Activated CD4-positive, alpha-beta T cell treated with anti-CD3 and anti-CD28 coated beads, Interleukin-2, amount 50 U/mL, for 24 hours (primary cell): ENCODE data around the gene MYPN.
"Not testable (repeated sequence)": the region's sequence is repeated elsewhere in the genome, so short reads cannot be mapped to it uniquely, and the experiment has no call there.

Experiments used
- DNase-seq, 2 donors: peaks; one replicate each; pipeline ENCODE4 v3.0.0-alpha.2; 2020; ENCODE audit warnings: low read depth in 1 of 2, low spot score in 1 of 2

The MYPN gene

GRCh38 chr10:68230268-68230667, 121.0 kb downstream of the MYPN start:
- DNase-seq = no peak

DNA sequence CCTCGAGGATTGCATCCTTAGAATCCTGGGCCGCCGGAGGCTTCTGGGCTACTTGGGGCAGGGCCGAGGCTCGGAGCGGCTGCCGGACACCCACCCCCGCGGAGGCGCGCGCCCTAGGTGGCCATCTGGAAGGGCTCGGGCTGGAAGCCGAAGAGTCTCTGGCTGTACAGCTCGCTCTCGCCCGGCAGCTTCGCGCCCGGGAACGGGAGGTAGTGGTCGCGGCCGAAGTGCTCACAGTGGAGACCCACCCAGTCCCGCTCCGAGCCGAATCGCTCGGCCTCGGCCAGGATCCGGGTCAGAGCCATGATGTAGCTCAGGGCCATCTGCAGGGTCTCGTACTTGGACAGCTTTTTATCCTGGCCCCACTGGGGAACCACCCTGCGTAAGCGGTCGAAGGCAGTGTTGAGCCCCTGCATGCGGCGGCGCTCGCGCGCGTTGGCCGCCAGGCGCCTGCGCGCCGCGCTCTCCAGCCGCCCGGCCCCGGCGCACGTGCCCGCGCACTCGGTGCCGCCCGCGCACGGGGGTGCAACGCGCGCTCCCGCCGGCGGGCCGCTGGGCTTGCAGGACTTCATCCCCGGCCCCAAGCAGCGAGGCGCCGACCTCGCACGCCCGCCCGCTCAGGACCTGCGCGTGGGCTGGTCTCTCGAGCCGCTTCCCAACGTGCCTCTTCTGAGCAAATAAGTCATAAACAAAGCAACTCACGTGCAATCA, 122.0 kb downstream of the MYPN start:
- DNase-seq = no peak

- no peak for DNase-seq
Measured at GRCh38 chr10:68231817-68232251, 122.5 kb downstream of the MYPN start, which contains the start of gene ATOH7. Gene ATOH7 (minus strand): TSS chr10:68232113. CDS start chr10:68231677, 436 bp downstream.

DNA sequence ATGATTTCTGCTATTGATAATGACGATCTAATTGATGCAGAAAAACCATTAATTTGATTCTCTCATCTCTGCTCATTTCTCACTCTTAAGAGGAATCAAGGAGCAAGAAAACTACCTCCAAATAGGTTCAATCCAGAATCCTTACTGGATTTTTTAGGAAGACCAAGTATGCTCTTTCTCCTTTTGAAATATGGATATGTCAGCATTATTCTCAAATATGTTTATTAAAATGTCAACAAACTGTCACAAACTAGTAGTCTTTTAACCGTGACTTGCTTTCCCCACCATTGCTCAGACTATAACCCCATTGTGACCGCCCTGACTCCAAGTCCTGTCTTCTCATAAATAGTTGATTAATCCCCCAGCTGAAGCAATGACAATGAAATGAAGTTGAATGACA, 123.8 kb downstream of the MYPN start:
- no peak for DNase-seq

GRCh38 chr10:68235111-68235510, 125.8 kb downstream of the MYPN start:
- DNase-seq = no peak

DNA sequence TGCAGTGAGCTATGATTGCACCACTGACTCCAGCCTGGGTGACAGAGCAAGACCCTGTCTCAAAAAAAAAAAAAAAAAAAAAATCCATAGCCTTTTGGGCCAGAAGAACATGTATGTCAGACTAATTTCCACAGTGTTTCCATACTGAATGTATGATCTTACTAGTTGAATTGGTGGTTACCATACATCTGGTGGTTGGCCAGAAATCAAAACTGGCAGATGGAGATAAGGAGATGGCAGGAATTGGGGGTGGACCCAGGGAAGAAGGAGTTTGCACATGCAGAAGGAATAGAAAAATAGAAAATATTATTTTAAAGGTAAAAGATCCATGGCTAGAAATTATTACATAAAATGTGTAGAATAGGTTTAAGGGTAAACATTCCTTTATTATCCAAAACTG, 126.3 kb downstream of the MYPN start:
- DNase-seq = no peak

DNA sequence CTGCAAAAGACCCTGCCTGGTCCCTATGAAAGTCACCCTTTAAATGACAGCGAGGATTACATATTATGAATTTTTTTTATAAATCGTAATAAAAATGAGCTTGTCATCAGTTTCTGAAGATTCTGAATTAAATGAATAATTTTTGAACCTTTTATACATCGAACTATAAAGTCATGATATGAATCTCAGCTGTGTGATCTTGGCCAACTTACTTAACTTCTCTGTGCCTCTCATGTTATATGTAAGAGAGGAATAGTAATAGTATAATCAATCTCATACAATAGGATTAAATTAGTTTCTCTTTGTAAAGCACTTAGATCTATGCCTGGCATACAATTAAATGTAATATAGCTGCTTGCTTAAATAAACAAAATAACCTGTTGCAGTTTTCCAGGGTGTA, 127.9 kb downstream of the MYPN start:
- DNase-seq = no peak

DNA sequence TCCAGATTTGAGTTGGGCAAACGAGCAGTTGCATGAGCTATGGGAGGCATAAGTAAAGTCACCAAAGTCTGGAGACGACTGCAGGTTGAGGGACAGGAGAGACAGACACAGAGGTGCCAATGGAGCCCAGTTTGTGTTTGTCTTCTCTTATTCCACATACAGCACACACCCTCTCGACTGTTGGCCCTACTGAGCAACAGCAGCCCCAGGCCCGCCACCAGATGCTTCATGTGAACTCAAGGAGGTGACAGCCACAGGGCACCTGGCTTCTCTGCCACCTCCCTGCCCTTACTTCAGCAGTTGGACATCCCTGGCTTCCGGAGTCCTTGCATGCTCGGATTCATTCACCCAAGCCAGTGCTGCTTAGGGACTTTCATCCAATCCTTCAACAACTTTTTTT, 129.1 kb downstream of the MYPN start:
- DNase-seq = no peak

DNA sequence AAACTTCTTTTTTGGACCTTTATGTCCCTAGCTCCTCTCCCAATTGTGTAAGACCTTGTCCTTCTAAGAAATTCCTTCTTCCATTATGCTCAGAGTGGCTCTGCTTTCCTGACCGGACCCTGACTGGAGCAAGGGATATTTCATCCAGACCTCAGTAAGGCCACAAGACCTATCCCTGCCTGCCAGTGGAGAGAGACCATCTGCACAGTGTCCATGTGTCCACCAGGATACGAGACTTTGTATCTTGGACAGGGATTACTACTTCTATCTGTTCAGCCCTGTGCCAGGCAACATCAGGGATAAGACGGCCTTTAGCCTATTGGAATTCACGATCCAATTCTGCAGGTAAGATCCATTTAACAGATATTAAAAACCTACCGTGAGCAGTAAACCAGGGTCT, 129.8 kb downstream of the MYPN start:
- DNase-seq = no peak

- no peak for DNase-seq
Measured at GRCh38 chr10:68239596-68240150, 130.4 kb downstream of the MYPN start.

DNA sequence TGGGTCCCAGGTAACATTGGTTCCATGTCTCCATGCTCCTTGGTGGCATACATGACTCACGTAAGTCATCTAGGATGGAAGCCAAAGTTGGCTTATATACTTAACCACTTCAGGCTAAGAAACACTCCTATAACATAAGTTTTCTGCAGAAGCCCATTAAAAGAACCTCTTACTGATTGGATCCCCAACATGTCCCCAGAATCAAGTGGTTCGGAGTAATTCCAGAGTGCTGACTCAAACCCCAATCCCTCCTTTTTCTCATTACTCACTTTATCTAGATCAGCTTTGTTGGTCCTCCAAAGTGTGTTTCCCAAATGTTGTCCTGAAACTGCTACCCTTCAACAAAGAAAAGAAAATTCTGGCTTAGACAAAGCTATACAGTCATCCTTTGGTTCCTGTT, 132.8 kb downstream of the MYPN start:
- no peak for DNase-seq

DNA sequence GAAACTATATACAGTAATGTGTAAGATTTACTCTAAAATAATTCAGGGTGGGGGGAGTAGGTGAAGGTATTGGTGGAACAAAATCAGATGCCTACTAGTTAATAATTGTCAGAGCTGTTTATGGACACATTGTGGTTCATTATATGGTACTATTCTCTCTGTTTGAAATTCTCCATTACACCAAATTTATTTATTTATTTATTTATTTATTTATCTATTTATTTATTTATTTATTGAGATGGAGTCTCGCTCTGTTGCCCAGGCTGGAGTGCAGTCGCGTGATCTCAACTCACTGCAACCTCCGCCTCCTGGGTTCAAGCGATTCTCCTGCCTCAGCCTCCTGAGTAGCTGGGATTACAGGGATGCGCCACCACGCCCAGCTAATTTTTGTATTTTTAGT, 137.1 kb downstream of the MYPN start:
- DNase-seq = not testable (repeated sequence)

GRCh38 chr10:68247931-68248330, 138.6 kb downstream of the MYPN start:
- DNase-seq = no peak

DNA sequence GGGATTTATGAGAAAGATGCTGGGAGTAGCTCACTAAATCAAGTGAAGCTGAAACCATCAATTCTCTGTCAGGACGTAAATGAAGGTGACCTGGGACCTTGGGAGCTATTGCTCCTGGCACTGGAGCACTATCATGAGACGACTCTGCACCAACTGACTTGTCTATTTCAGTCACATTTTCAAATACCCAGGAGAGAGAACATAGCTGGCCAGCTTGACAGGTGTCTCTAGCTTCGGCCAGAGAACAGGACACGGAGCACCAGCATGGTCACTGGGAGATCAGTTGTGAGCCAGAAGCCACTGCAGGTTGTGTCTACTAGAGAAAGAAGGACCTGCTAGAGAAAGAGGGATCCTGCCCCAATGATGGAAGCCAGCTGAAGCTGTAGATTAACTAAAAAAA, 140.0 kb downstream of the MYPN start:
- DNase-seq = no peak

GRCh38 chr10:68251151-68251550, 141.9 kb downstream of the MYPN start:
- no peak for DNase-seq

GRCh38 chr10:68251625-68252495, 142.6 kb downstream of the MYPN start:
- DNase-seq = no peak

- DNase-seq = no peak
Measured at GRCh38 chr10:68253346-68253745, 144.1 kb downstream of the MYPN start.

GRCh38 chr10:68261132-68261856, 152.0 kb downstream of the MYPN start:
- no peak for DNase-seq
